WERI-Rb-1 (cell line): ENCODE results near the gene ZNF85.

Experiments used
- DNase-seq: peaks from one replicate; pipeline ENCODE4 v3.0.0-alpha.2; 2020
- H3K27ac ChIP-seq: fragments of 250-450 bp; sonication (Bioruptor Pico); 2 replicates; pipeline ENCODE4 v1.5.1; 2020; ENCODE audit warnings: mild to moderate bottlenecking, moderate library complexity
- H3K27me3 ChIP-seq: fragments of 250-450 bp; sonication (Bioruptor Pico); 2 replicates; pipeline ENCODE4 v1.5.1; 2021; ENCODE audit warnings: mild to moderate bottlenecking, low read depth, moderate library complexity; ENCODE audit not compliant: insufficient read depth, severe bottlenecking
- H3K36me3 ChIP-seq: fragments of 250-450 bp; sonication (Bioruptor Pico); 2 replicates; pipeline ENCODE4 v1.5.1; 2020; ENCODE audit warnings: mild to moderate bottlenecking, moderate library complexity
- H3K4me3 ChIP-seq: 2 replicates; pipeline ENCODE4 v1.5.1; 2011; ENCODE audit warnings: low read depth, mild to moderate bottlenecking, control low read depth, low read length
- H3K9me3 ChIP-seq: fragments of 250-450 bp; sonication (Bioruptor Pico); 2 replicates; pipeline ENCODE4 v1.5.1; 2021; ENCODE audit warnings: mild to moderate bottlenecking, moderate library complexity; ENCODE audit not compliant: severe bottlenecking
- TF ChIP-seq, protein P1 (sequence below): IDR thresholded peaks from 2 replicates; pipeline ENCODE4 v1.5.1; 2011; ENCODE audit warnings: low read depth, mild to moderate bottlenecking, control low read depth, inconsistent platforms, low read length

Gene ZNF85

DNA sequence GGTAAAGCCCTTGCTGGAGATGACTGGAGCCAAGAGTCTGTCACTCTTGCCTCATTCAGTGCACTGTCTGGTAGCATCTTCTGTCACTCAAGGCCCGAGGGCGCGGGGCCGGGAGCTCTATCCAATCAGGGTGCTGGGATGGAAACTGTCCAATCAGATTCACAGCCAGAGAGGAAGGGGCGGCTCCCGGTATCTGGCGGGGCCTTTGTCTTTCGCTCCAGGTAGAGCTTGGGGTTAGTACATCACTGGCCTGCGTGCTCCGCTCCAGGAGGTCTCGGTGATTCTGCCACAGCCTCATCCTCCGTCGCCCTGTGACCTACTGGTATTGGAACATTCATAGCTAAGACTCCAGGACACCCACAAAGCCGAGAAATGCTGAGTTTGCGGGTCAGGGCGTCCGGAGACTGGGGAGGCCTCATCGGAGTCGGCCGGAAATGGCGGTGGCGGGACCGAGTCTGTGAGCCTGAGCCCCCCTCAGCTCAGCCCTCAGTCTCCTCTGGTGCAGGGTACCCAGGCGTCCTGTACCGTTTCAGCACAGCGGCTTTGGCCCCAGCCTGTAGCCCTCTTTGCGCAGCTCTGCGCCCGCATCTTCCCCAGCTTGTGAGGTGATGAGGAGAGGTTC lies 76.8 kb downstream of the ZNF85 start:
- Histone ChIP-seq H3K9me3 (no peaks in the 10 kb centered on the region), H3K4me3 (peak overlapping the region; percentile 42), H3K36me3 (no peaks in the 10 kb centered on the region), H3K27me3 (no peaks in the 10 kb centered on the region), H3K27ac (peak overlapping the region; percentile 64)
- peak; percentile 75 for DNase-seq
- TF ChIP-seq, protein P1, sequence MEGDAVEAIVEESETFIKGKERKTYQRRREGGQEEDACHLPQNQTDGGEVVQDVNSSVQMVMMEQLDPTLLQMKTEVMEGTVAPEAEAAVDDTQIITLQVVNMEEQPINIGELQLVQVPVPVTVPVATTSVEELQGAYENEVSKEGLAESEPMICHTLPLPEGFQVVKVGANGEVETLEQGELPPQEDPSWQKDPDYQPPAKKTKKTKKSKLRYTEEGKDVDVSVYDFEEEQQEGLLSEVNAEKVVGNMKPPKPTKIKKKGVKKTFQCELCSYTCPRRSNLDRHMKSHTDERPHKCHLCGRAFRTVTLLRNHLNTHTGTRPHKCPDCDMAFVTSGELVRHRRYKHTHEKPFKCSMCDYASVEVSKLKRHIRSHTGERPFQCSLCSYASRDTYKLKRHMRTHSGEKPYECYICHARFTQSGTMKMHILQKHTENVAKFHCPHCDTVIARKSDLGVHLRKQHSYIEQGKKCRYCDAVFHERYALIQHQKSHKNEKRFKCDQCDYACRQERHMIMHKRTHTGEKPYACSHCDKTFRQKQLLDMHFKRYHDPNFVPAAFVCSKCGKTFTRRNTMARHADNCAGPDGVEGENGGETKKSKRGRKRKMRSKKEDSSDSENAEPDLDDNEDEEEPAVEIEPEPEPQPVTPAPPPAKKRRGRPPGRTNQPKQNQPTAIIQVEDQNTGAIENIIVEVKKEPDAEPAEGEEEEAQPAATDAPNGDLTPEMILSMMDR = no peak
